Gastroesophageal sphincter (tissue), 4 donors: Measurements from ENCODE around the gene CORO2B. TPM values are rescaled to one million over a fixed set of nuclear protein-coding genes. Genes with fewer than 3 reads are reported as not detected.

Experiments
- ATAC-seq: fragments of 150-250 bp; one replicate; pipeline ENCODE4 v1.9.1; 2016; ENCODE audit warnings: mild to moderate bottlenecking, moderate library complexity
- H3K27ac ChIP-seq, 4 donors: fragments of 200-600 bp; sonication (generic) in 3 of 4; 1 replicate in 3 of 4; 2 replicates in 1 of 4; pipeline ENCODE4 v1.5.1; 2016 to 2019
- H3K27me3 ChIP-seq: fragments of 200-600 bp; sonication (generic); one replicate; pipeline ENCODE4 v1.5.1; 2019
- H3K36me3 ChIP-seq, 2 donors: fragments of 200-600 bp; sonication (generic); one replicate each; pipeline ENCODE4 v1.5.1; 2019; ENCODE audit warnings: control low read depth in 1 of 2
- H3K4me1 ChIP-seq, 3 donors: fragments of 200-600 bp; sonication (generic); 1 replicate in 2 of 3; 2 replicates in 1 of 3; pipeline ENCODE4 v1.5.1; 2016 to 2019; ENCODE audit warnings: control low read depth in 2 of 3
- H3K4me3 ChIP-seq, 2 donors: fragments of 200-600 bp; sonication (generic); one replicate each; pipeline ENCODE4 v1.5.1; 2019; ENCODE audit warnings: mild to moderate bottlenecking in 1 of 2, moderate library complexity in 1 of 2
- H3K9me3 ChIP-seq, 3 donors: fragments of 200-600 bp; sonication (generic); one replicate each; pipeline ENCODE4 v1.5.1; 2017 to 2019; ENCODE audit warnings: control low read depth in 2 of 3
- EP300 ChIP-seq: sonication (generic); formaldehyde crosslinking; IDR thresholded peaks from one replicate; pipeline ENCODE4 v1.6.1; 2017; ENCODE audit warnings: antibody characterized with exemption, mild to moderate bottlenecking
- POLR2A ChIP-seq, 2 donors: fragments of 450-650 bp; IDR thresholded peaks; one replicate each; pipeline ENCODE4 v1.6.1; 2017; ENCODE audit warnings: antibody characterized with exemption in 2 of 2, mild to moderate bottlenecking in 2 of 2, moderate library complexity in 1 of 2
- POLR2AphosphoS5 ChIP-seq: sonication (generic); formaldehyde crosslinking; IDR thresholded peaks from one replicate; pipeline ENCODE4 v1.6.1; 2017; ENCODE audit warnings: antibody characterized with exemption
- WGBS, 2 donors: methylation state at CpG; one replicate each; pipeline ENCODE4 v1.1.5; 2018; ENCODE audit warnings: low coverage in 1 of 2; 5-methylcytosine and 5-hydroxymethylcytosine counted together
- total RNA-seq, 4 donors: library from RNA; depleted of rRNA; stranded (reverse); fragments of >200 nt; gene quantifications; one replicate each; pipeline ENCODE4 v1.1.0, GENCODE V29; 2016
- TF ChIP-seq, protein P1 (sequence below), 4 experiments: fragments of 200-600 bp in 2 of 4; fragments of 450-650 bp in 2 of 4; sonication (generic) in 1 of 4; IDR thresholded peaks; one replicate each; pipeline ENCODE4 v1.5.1; 2017 to 2019; ENCODE audit warnings: antibody characterized with exemption in 4 of 4, mild to moderate bottlenecking in 2 of 4, moderate library complexity in 2 of 4

Gene CORO2B
- total RNA-seq, 4 donors from 2014 or later = 3.2 to 9.1 (median 6.6) TPM

DNA sequence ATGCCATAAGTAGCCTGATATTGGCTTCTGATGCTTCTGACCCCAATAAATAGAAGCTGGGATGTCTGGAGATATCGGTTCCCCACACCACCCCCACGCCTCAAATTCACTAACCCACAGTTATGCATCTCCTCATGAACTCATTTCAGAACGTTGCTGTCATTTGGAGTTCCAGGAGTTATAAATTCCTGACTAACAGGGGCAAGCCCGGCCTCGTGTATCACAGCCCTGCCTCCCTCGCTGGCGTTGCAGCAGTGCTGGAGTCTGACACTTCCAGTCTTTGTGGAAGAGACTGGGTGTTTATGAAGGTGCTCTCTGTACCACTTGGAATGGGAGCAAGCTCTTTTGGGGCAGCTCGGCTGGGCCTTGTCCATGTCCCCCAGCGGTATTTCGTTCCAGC is 140.9 kb downstream of the CORO2B start:
- no peak for ATAC-seq
- TF ChIP-seq EP300 = no peak
- no peak for TF ChIP-seq POLR2A (IDR thresholded peaks at IDR 0.05)
- TF ChIP-seq, protein P1, sequence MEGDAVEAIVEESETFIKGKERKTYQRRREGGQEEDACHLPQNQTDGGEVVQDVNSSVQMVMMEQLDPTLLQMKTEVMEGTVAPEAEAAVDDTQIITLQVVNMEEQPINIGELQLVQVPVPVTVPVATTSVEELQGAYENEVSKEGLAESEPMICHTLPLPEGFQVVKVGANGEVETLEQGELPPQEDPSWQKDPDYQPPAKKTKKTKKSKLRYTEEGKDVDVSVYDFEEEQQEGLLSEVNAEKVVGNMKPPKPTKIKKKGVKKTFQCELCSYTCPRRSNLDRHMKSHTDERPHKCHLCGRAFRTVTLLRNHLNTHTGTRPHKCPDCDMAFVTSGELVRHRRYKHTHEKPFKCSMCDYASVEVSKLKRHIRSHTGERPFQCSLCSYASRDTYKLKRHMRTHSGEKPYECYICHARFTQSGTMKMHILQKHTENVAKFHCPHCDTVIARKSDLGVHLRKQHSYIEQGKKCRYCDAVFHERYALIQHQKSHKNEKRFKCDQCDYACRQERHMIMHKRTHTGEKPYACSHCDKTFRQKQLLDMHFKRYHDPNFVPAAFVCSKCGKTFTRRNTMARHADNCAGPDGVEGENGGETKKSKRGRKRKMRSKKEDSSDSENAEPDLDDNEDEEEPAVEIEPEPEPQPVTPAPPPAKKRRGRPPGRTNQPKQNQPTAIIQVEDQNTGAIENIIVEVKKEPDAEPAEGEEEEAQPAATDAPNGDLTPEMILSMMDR (IDR thresholded peaks at IDR 0.05) = no peak
- TF ChIP-seq POLR2AphosphoS5 = no peak
- H3K9me3 ChIP-seq = no peaks in the 10 kb centered on the region
- no peak overlapping the region for H3K4me3 ChIP-seq
- H3K27ac ChIP-seq = no peak overlapping the region
- 64 to 79% methylated on average over 5 to 8 of the region's 10 CpGs for WGBS, 2 donors
- H3K36me3 ChIP-seq = peaks cover 0 to 10% of the 10 kb centered on the region in 2 donors
- no peaks in the 10 kb centered on the region for H3K4me1 ChIP-seq
- no peaks in the 10 kb centered on the region for H3K27me3 ChIP-seq

DNA sequence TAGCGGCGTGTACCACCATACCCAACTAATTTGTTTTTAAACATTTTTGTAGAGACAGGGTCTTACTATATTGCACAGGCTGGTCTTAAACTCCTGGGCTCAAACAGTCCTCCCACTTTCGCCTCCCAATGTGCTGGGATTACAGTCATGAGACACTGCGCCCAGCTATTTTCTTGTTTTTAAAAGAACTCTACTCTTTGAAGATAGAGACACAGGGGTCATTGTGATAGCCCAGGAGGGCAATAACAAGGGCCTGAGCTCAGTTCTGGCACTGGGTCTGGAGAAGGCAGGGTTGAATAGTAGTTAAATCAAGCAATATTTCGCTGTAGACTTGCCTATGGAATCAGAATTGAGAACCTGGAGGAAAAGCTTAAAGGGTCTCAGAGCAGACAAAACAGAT is 143.1 kb downstream of the CORO2B start:
- Histone ChIP-seq H3K27me3 (no peaks in the 10 kb centered on the region), H3K27ac (no peak overlapping the region), H3K4me3 (no peak overlapping the region), H3K4me1 (peaks cover 0 to 10% (median 0%) of the 10 kb centered on the region in 3 donors), H3K9me3 (no peaks in the 10 kb centered on the region), H3K36me3 (no peaks in the 10 kb centered on the region)
- TF ChIP-seq POLR2A (IDR thresholded peaks at IDR 0.05) (no peak), POLR2AphosphoS5 (no peak), EP300 (no peak)
- TF ChIP-seq, protein P1 (IDR thresholded peaks at IDR 0.05) = no peak
- ATAC-seq = no peak
- 94 to 97% methylated on average over 3 to 5 of the region's 5 CpGs for WGBS, 2 donors

DNA sequence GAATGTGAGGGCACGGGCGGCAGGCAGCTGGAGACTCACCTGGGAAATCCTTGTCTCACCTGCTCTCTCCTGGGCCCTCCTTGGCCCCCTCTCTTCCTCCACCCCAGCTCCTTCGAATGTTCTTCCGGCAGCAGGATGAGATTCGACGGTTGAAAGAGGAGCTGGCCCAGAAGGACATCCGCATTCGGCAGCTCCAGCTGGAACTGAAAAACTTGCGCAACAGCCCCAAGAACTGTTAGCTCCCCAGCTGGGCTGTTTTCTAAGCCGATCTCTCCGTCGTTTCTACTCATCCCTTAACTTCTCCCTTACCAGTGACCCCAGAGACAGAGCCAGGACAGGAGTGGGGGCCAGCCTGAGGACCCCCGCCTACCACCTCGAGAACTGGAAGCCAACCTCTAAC is 146.9 kb downstream of the CORO2B start:
- H3K9me3 ChIP-seq = no peaks in the 10 kb centered on the region
- ATAC-seq = peak; percentile 65
- H3K27ac ChIP-seq = peak overlapping the region in 3 of 4 donors; percentile 6 to 57 (median 14)
- 57% methylated on average over 12 of the region's 14 CpGs; no CpG with 5 or more reads in 1 of the 2 donors for WGBS, 2 donors
- no peaks in the 10 kb centered on the region for H3K36me3 ChIP-seq
- H3K4me3 ChIP-seq = no peak overlapping the region
- H3K4me1 ChIP-seq = peaks cover 0 to 26% (median 11%) of the 10 kb centered on the region in 3 donors
- TF ChIP-seq POLR2AphosphoS5 = no peak
- H3K27me3 ChIP-seq = no peaks in the 10 kb centered on the region

DNA sequence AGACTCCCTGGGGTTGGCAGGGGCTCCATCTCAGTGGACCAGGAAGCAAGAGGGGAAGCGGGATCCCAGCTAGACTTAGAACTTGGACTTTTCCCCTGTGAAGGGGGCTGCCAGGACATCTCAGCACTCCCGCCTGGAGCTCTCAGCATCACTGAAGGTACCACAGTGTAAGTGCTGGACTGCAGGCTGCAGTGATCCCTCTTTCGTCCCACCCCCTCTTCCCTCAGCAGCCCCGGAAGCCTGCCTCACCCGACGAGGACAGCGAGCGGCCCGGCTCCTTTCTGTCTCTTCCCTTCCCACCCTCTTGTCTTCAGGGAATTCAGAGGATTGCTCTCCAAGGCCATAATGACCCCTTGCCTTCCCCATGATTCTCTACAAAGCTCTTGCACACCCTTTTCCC is 147.5 kb downstream of the CORO2B start:
- ATAC-seq = peak; percentile 2
- no peak overlapping the region for H3K4me3 ChIP-seq
- TF ChIP-seq, protein P1 (IDR thresholded peaks at IDR 0.05) = no peak
- TF ChIP-seq EP300 (no peak), POLR2A (IDR thresholded peaks at IDR 0.05) (no peak), POLR2AphosphoS5 (no peak)
- no peaks in the 10 kb centered on the region for H3K9me3 ChIP-seq
- H3K27ac ChIP-seq = peak overlapping the region in 3 of 4 donors; percentile 6 to 57 (median 14)
- H3K4me1 ChIP-seq = peaks cover 0 to 31% (median 16%) of the 10 kb centered on the region in 3 donors
- no peaks in the 10 kb centered on the region for H3K36me3 ChIP-seq
- no peaks in the 10 kb centered on the region for H3K27me3 ChIP-seq
- WGBS, 2 donors = 75% methylated on average over 5 of the region's 9 CpGs; no CpG with 5 or more reads in 1 of the 2 donors

DNA sequence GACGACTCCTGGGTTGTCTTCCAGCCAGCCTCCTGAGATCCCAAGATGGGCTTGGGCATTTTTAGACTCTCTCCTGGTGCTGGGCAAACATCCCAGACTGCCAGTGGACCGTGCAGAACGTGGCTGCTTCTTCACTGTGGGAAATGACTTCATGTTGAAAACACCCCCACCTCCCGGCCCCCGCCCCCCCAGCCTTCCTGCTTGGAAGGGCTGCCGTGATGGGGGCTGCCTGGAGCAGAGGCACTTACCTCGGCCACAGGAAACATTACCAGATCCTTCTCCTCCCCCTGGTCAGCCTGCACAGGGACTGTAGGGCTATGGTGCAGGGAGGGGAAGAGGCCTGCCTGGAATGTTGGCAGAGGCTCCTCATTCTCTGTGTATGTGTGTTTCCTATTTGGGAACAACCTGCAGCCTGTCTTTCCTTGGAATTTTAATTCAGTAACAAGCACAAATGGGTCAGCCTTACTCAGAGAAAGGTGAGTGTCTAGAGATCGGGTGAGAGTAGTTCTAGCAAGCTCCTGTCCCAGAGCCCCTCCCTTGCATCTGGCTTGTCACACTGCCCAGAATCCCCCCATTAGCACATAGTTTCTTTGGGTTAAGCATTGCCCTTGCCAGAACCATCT is 151.1 kb downstream of the CORO2B start:
- H3K27ac ChIP-seq = peak overlapping the region in 3 of 4 donors; percentile 28 to 71 (median 70)
- peak; percentile 76 for ATAC-seq
- no peaks in the 10 kb centered on the region for H3K27me3 ChIP-seq
- TF ChIP-seq, protein P1 (IDR thresholded peaks at IDR 0.05) = no peak
- TF ChIP-seq POLR2AphosphoS5 (no peak), EP300 (no peak), POLR2A (IDR thresholded peaks at IDR 0.05) (no peak)
- H3K4me3 ChIP-seq = no peak overlapping the region
- no peaks in the 10 kb centered on the region for H3K36me3 ChIP-seq
- peaks cover 0 to 32% (median 16%) of the 10 kb centered on the region in 3 donors for H3K4me1 ChIP-seq
- WGBS, 2 donors = 40% methylated on average over 1 of the region's 8 CpGs; no CpG with 5 or more reads in 1 of the 2 donors
- H3K9me3 ChIP-seq = no peaks in the 10 kb centered on the region
